Breast epithelium (tissue), 4 donors: ENCODE data around the gene DPYD. TPM values are rescaled to one million over a fixed set of nuclear protein-coding genes. Genes with fewer than 3 reads are reported as not detected.

Source experiments
- DNase-seq, 2 donors: peaks; one replicate each; pipeline ENCODE4 v3.0.0-alpha.2; 2019; ENCODE audit warnings: low spot score in 2 of 2
- H3K27ac ChIP-seq, 2 donors: fragments of 200-600 bp; sonication (generic) in 1 of 2; one replicate each; pipeline ENCODE4 v1.5.1; 2016 to 2019; ENCODE audit warnings: mild to moderate bottlenecking in 1 of 2
- H3K27me3 ChIP-seq, 2 donors: fragments of 200-600 bp; sonication (generic) in 1 of 2; one replicate each; pipeline versions ENCODE4 v1.5.1 to v1.6.0; 2017 to 2019; ENCODE audit warnings: control low read depth in 1 of 2, mild to moderate bottlenecking in 1 of 2
- H3K36me3 ChIP-seq: fragments of 200-600 bp; one replicate; pipeline ENCODE4 v1.5.1; 2019
- H3K4me1 ChIP-seq, 2 donors: fragments of 200-600 bp; sonication (generic); one replicate each; pipeline ENCODE4 v1.5.1; 2016 to 2019; ENCODE audit warnings: control low read depth in 1 of 2
- H3K4me3 ChIP-seq, 3 donors: fragments of 200-600 bp; sonication (generic); 1 replicate in 2 of 3; 2 replicates in 1 of 3; pipeline ENCODE4 v1.5.1; 2016 to 2019; ENCODE audit warnings: mild to moderate bottlenecking in 3 of 3, moderate library complexity in 2 of 3
- H3K9me3 ChIP-seq, 2 donors: fragments of 200-600 bp; sonication (generic) in 1 of 2; one replicate each; pipeline ENCODE4 v1.5.1; 2016 to 2019; ENCODE audit warnings: control low read depth in 1 of 2
- POLR2A ChIP-seq: fragments of 450-650 bp; IDR thresholded peaks from one replicate; pipeline ENCODE4 v1.6.1; 2016; ENCODE audit warnings: antibody characterized with exemption, mild to moderate bottlenecking, moderate library complexity
- POLR2AphosphoS5 ChIP-seq, 3 donors: sonication (generic); formaldehyde crosslinking; IDR thresholded peaks; one replicate each; pipeline ENCODE4 v1.6.1; 2017; ENCODE audit warnings: antibody characterized with exemption in 3 of 3
- intact Hi-C: fragments of 100-400 bp; cut with DNase I; formaldehyde crosslinking; loops from one replicate; pipeline ENCODE4 v1.15.1; 2023; ENCODE audit warnings: low total_unique reads
- total RNA-seq, 3 donors: library from RNA; depleted of rRNA; stranded (reverse); fragments of >200 nt; gene quantifications; one replicate each; pipeline ENCODE4 v1.1.0, GENCODE V29; 2016
- TF ChIP-seq, protein P1 (sequence below), 3 donors: fragments of 450-650 bp; IDR thresholded peaks; one replicate each; pipeline ENCODE4 v1.5.1; 2016 to 2017; ENCODE audit warnings: antibody characterized with exemption in 3 of 3, mild to moderate bottlenecking in 3 of 3, moderate library complexity in 3 of 3

Gene DPYD
- total RNA-seq, 3 donors from 2014 or later = 56.4 to 95.1 (median 58.1) TPM

DNA sequence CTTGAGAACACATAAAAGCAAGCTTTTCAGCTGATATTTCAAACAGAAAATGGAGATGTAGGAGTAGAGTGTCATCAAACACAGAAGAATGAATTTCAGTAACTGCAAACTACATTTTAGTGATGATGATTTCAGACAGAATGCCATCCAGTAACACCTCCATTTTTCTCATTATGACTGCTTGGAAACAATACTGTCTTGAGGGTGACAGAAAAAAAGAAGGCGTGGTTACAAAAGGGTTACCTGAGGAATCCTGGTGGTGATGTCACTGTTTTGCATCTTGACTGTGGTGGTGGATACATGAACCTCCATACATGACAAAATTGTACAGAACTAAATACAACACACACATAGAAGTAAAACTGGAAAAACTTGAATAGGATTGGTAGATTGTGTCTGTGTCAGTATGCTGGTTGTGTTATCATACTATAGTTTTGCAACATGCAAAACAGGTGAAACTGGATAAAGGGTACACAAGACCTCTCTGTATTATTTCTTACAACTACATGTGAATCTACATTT lies 823.4 kb downstream of the DPYD start:
- DNase-seq = no peak
- H3K4me3 ChIP-seq = no peak overlapping the region
- H3K27me3 ChIP-seq = no peaks in the 10 kb centered on the region
- TF ChIP-seq, protein P1, sequence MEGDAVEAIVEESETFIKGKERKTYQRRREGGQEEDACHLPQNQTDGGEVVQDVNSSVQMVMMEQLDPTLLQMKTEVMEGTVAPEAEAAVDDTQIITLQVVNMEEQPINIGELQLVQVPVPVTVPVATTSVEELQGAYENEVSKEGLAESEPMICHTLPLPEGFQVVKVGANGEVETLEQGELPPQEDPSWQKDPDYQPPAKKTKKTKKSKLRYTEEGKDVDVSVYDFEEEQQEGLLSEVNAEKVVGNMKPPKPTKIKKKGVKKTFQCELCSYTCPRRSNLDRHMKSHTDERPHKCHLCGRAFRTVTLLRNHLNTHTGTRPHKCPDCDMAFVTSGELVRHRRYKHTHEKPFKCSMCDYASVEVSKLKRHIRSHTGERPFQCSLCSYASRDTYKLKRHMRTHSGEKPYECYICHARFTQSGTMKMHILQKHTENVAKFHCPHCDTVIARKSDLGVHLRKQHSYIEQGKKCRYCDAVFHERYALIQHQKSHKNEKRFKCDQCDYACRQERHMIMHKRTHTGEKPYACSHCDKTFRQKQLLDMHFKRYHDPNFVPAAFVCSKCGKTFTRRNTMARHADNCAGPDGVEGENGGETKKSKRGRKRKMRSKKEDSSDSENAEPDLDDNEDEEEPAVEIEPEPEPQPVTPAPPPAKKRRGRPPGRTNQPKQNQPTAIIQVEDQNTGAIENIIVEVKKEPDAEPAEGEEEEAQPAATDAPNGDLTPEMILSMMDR (IDR thresholded peaks at IDR 0.05) = no peak
- no peak for TF ChIP-seq POLR2A
- TF ChIP-seq POLR2AphosphoS5 (IDR thresholded peaks at IDR 0.05) = no peak
- no peaks in the 10 kb centered on the region for H3K4me1 ChIP-seq
- intact Hi-C loops = no loop called here
- no peaks in the 10 kb centered on the region for H3K36me3 ChIP-seq
- no peaks in the 10 kb centered on the region for H3K9me3 ChIP-seq
- no peak overlapping the region for H3K27ac ChIP-seq

DNA sequence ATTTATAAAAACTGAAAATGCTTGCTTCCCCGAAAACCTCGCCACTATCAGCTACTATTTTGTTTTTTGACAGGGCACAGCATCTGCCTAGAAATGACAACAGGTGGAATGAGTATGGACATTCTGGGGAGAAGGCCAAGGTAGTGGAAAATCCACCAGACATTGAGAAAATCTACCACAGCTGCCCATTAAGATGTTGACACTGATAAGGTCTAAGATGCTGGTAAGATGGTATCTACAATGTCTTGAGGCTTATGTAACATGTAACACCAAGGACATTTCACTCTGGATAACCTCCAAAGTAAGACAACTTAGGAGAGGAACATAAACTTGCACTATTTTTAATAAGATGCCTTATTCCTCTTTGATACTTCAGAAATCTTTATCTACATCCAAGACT lies 825.1 kb downstream of the DPYD start:
- Histone ChIP-seq H3K36me3 (no peaks in the 10 kb centered on the region), H3K4me3 (no peak overlapping the region), H3K9me3 (no peaks in the 10 kb centered on the region), H3K4me1 (no peaks in the 10 kb centered on the region), H3K27ac (no peak overlapping the region), H3K27me3 (no peaks in the 10 kb centered on the region)
- intact Hi-C loops = no loop called here
- DNase-seq = no peak
- TF ChIP-seq POLR2AphosphoS5 (IDR thresholded peaks at IDR 0.05) = no peak
- TF ChIP-seq, protein P1 (IDR thresholded peaks at IDR 0.05) = no peak
- TF ChIP-seq POLR2A = no peak

DNA sequence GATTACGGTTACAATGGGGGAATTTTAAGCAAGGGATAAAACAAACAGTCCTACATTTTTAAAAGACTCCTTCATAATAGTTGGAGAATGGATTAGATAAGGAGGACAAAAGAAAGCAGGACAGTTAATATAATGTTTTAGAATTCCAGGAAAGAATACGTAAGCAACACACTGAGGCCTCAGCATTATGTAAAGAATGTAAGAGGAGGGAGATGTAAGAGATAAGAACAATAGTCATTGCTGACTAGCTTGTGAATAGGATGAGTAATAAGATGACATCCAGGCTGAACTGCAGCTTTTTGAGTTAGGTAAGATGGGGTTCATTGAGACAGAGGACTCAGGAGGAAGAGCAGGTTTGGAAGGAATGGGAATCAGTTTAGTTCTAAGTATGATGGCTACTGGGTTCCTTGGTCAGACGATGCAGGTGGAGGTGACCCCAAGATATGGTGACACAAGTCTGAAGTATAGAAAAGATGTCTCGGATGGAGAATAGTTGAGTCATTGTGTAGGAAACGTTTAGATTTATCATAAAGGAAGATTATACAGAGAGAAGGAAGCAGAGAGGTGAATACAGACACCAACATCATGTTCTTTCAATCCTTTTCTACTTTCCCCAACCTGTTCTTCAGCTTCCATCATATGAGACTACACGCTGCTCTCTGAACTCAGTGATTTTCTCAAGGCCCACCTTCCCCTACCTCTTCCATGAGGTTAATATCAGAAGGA lies 826.4 kb downstream of the DPYD start:
- intact Hi-C loops = no loop called here
- H3K27ac ChIP-seq = no peak overlapping the region
- no peaks in the 10 kb centered on the region for H3K4me1 ChIP-seq
- no peaks in the 10 kb centered on the region for H3K9me3 ChIP-seq
- H3K36me3 ChIP-seq = no peaks in the 10 kb centered on the region
- H3K27me3 ChIP-seq = no peaks in the 10 kb centered on the region
- no peak for DNase-seq
- no peak for TF ChIP-seq POLR2A
- TF ChIP-seq POLR2AphosphoS5 (IDR thresholded peaks at IDR 0.05) = no peak
- TF ChIP-seq, protein P1 (IDR thresholded peaks at IDR 0.05) = no peak
- no peak overlapping the region for H3K4me3 ChIP-seq

DNA sequence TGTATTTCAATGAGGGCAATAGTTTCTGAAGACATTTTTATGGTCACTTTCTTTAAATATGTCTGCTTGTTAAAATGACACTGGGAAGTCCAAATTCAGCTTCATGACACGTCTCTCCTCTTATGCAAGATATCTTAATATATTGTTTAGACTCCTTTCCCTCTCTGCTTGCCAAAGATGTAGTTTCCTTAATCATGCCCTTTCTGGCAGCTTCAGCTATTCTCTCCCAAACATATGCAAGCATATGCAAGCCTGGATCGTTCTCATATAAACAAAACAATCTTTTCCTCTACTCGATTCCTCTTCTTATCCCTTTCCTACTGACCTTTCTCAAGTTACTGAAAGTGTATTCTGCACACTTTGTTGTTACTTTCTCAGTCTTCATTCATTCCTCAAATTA lies 827.1 kb downstream of the DPYD start:
- no peak for DNase-seq
- Histone ChIP-seq H3K4me3 (no peak overlapping the region), H3K4me1 (no peaks in the 10 kb centered on the region), H3K9me3 (no peaks in the 10 kb centered on the region), H3K27me3 (no peaks in the 10 kb centered on the region), H3K27ac (no peak overlapping the region), H3K36me3 (no peaks in the 10 kb centered on the region)
- TF ChIP-seq, protein P1 (IDR thresholded peaks at IDR 0.05) = no peak
- no peak for TF ChIP-seq POLR2AphosphoS5 (IDR thresholded peaks at IDR 0.05)
- TF ChIP-seq POLR2A = no peak
- intact Hi-C loops = no loop called here

DNA sequence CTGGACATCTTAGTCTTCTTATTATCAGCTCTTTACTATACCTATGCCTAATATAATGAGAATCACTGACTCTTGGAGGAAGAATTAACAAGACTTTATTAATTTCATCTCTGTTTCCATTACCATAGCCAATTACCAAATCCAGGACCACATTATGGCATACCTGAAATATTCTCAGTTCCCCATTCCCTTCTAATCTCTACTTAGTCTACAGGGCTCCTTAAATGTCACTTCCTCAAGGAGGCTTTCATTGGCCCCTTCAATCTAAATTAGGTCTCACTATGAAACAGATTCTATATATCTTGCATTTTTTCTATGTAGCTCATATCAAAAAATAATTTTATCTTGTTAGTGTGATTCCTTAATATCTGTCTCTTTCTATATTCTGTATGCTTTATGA lies 828.0 kb downstream of the DPYD start:
- Histone ChIP-seq H3K36me3 (no peaks in the 10 kb centered on the region), H3K9me3 (no peaks in the 10 kb centered on the region), H3K27ac (no peak overlapping the region), H3K4me1 (no peaks in the 10 kb centered on the region), H3K27me3 (no peaks in the 10 kb centered on the region), H3K4me3 (no peak overlapping the region)
- intact Hi-C loops = no loop called here
- DNase-seq = no peak
- TF ChIP-seq POLR2A (no peak), POLR2AphosphoS5 (IDR thresholded peaks at IDR 0.05) (no peak)
- TF ChIP-seq, protein P1 (IDR thresholded peaks at IDR 0.05) = no peak
